GM12892 (cell line): ENCODE results near the gene ZSCAN5A.

ENCODE experiments used
- POLR2A ChIP-seq: IDR thresholded peaks from 2 replicates; pipeline ENCODE4 v1.6.1; 2011; ENCODE audit warnings: low read depth, low read length, control low read depth
- POLR2AphosphoS5 ChIP-seq: IDR thresholded peaks from 2 replicates; pipeline ENCODE4 v1.6.1; 2011; ENCODE audit warnings: low read depth, low read length, control low read depth
- TAF1 ChIP-seq: IDR thresholded peaks from 2 replicates; pipeline ENCODE4 v1.6.1; 2011; ENCODE audit warnings: low read depth, mild to moderate bottlenecking, control low read depth, low read length, borderline replicate concordance

- no peak for TF ChIP-seq POLR2A
- no peak for TF ChIP-seq POLR2AphosphoS5
- no peak for TF ChIP-seq TAF1
These were observed 29.9 kb downstream of the ZSCAN5A start for GRCh38 chr19:56284746-56285145.
